HG03575 (cell line): ENCODE data around the gene PKD1.

Experiments used
- ATAC-seq: cut with Tn5 transposase; IDR thresholded peaks from one replicate; pipeline ENCODE4 v1.9.1; 2021; ENCODE audit not compliant: unreplicated experiment, insufficient number of reproducible peaks, low FRiP score; ENCODE audit errors: extremely low read depth

The PKD1 gene

GRCh38 chr16:2171601-2172178 lies 36.0 kb upstream of the PKD1 start:
- no peak for ATAC-seq

DNA sequence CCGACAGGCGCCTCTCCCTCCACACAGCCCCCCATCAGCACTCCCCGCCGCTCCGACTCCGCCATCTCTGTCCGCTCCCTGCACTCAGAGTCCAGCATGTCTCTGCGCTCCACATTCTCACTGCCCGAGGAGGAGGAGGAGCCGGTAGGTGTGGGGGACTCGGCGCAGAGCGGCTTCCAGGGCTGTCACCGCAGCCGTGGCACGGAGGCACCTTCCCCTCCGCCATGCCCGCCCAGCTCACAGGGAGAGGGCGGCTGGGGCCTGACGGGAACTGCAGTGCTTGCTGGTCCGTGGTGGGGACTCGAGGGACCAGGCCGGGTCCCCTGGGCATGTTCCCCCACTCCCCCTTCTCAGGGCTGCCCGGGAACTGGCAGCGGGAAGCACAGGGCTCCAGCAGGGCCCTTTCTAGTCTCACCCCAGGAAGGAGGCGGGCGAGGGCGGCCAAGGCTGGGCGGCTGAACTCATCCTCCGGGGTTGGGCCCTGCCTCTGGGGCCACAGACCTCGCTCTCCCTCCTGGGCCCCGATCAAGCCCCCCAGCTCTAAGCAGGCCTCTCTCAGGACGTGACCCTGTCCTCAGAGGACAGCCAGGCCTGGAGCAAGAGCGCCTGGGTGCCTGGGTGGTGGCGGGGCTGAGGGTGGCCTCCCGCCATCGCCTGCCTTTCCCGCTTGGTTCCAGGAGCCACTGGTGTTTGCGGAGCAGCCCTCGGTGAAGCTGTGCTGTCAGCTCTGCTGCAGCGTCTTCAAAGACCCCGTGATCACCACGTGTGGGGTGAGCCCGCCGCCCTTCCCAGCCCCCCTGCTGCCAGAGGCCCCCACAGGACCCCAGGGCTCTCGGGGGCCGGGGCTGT lies 35.1 kb upstream of the PKD1 start:
- ATAC-seq: no peak

- ATAC-seq: no peak
Observed at GRCh38 chr16:2170080-2170479, 34.4 kb upstream of the PKD1 start.

- ATAC-seq: no peak
Observed at GRCh38 chr16:2167068-2167638, 31.5 kb upstream of the PKD1 start.

- no peak for ATAC-seq
Observed at GRCh38 chr16:2166263-2167067, 30.8 kb upstream of the PKD1 start.

DNA sequence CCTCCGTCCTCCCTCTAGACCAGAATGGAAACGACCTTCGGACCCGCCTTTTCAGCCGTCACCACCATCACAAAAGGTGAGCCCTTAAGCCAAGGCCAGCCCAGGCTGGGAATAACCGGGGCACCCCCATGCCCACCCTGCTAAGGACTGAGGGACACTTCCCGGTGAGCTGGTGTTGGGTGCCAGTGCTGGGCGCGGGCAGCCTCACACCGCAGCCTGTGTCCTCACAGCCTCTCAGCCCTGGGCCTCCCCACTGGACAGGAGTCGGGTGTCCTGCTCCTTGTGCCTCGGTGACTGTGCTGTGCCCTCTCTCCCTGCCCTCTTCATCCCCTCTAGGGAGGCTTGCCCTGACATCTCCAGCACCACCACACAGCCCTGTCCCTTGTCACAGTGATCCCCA lies 30.2 kb upstream of the PKD1 start:
- ATAC-seq: no peak

DNA sequence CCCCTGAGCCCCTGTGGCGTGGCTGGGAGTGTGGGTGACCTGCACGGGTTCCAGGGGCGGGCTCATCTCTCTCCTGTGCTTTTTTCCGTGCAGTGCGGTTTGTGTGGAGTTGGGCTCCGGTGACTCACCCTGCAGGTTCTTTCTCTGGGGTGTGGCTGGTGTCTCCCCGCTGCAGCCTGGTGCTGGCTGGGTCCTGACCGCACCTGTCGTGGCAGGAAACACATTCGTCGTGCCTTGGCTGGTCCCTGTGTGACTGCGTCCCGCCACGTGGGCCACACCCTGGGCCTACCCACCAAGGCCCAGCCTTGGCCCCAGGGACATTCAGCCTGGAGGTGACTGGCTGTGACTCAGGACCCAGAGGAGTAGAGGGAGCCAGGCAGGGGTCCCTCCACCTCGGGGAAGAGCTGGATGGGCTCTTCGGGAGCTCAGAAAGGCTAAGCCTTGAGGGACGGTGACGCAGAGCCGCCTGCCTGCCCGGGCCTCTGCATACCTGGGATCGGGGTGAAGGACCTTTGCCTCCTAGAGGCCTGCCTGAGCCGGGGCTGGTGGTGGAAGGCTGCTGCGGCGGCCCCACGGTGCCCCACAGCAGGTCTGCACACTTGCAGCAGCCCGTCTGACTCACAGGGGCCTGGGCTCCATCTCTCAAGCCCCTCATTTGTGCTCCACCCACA lies 27.6 kb upstream of the PKD1 start:
- ATAC-seq: no peak

DNA sequence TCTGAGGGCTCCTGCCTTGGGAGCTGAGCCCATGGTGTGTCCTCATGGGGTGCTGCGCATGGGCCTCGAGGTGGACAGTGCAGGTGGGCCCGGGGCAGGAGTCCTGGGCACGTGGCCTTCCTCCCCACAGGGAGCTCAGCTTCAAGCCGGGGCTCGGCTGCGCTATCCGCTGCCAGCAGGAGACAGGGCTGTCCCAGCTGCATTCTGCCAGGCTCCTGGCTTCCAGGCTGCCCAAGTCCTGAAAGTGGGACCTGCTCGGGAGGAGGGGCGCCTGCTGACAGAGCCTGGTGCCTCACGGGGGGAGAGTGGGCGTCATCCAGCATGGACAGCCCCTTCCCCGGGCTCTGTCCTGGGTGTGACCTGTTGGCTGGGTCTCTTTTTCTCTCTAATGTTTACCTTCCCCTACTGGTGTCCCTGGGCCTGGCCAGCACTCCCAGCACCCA lies 27.0 kb upstream of the PKD1 start:
- ATAC-seq: no peak

DNA sequence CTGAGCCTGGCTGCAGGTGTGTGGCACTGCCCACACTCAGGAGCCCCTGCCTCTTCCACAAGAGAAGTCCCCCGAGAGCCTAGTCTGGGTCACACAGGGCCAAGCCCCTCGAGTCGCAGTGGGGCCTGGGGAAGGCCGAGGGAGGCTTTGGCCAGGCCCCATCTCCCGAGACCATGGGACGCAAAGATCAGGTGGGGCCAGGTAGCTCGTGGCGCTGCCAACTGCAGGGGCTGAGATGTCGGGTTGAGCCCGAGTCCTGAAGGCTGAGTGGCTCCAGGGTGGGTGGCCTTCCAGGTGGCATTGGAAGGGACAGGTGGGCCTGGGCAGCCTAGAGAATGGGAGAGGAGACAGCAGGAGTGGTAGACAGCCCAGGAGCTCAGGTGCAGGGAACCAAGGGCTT lies 26.2 kb upstream of the PKD1 start:
- no peak for ATAC-seq

GRCh38 chr16:2160915-2161551 lies 25.3 kb upstream of the PKD1 start:
- ATAC-seq: no peak

- ATAC-seq: no peak
Observed at GRCh38 chr16:2159175-2159838, 23.6 kb upstream of the PKD1 start.

- ATAC-seq: no peak
Observed at GRCh38 chr16:2158262-2158638, 22.6 kb upstream of the PKD1 start.

DNA sequence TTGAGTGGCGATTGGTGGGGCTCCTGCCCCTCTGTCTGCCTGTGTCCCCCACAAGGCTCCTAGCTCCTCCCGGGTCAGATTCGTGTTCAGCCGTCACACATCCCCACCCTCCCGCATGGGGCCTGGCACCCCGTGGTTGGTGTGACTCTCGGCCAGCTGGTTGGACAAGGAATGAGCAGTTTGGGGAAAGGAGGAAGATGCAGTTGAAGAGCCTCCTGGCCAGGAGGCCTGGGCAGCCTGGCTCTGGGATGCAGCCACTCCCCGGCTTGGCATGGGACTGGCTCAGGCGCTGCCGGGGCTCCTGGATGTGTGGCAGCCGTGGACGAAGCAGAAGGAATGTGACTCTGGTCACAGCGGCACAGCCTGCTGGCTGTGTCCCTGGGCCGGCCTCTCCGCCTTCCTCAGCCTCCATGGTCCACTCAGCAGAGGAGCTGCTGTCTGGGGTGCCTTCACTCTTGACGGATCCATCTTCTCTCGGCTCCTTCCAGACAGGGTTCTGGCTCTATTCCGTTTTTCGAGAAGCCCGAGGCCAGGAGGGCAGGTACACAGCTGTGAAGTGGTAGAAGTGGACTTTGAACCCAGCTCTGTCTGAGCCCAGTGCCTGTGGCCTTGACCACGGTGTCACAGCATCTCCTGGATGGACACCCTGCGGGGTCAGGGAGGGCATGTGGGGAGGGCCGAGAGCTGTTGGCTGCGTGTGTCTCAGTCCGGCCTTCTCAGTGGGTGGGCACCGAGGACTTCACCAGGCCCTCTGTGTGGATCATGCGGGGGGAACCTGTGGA lies 22.0 kb upstream of the PKD1 start:
- ATAC-seq: no peak

DNA sequence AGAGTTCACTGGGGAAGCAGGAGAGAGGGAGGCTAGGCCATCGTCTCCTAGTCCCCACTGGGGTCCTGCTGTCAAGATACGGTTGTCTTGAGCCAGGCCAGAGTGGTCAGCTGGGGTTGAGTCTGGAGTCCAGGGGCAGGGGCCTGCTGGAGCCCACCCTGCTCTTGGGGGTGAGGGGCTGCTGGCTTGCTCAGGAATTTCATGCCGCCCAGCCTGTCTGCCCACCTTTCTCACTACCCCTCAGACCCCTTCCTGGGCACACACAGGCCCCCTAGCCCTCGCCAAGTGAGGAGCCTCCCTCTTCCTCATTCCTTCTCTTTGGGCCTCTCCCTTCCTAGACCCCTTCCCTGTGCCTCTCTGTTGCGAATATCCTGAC lies 21.1 kb upstream of the PKD1 start:
- ATAC-seq: no peak

DNA sequence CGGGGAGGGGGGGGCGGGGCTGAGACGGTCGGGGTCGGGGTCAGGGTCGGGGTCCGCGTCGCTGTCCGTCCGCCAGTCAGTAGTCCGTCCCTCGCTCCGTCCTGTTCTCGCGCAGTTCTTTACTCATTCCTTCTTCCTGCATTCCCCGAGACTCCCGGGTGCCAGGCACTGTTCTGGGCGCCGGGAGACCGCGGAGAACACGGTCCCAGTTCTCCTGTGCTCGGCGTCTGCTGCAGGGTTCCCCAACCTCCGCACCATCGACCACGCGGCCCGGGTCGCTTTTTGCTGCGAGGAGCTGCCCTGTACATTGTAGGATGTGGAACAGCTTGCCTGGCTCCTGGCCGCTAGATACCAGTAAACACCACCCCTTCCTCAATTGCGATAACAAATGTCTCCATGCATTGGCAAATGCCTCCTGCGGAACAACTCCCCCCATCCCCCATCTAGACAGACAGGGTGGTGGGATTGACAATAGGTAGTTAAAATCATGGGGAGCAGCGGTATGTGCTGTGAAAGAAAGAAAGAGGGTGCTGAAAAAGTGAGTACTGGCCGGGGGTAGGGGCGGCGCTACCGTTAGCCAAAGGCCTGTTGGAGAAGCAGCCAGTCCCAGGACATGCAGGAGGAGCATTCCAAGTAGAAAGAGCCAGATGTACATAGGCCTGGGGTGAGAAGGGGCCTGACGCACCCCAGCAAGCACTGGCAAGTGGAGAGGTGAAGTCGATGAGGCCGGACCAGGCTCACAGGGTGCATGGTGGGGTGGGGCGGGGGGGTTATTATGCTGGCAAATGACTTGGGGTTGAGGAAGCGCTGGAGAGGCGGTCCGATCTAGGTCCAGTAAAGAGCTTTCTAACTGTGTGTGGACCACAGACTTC lies 20.5 kb upstream of the PKD1 start:
- no peak for ATAC-seq

DNA sequence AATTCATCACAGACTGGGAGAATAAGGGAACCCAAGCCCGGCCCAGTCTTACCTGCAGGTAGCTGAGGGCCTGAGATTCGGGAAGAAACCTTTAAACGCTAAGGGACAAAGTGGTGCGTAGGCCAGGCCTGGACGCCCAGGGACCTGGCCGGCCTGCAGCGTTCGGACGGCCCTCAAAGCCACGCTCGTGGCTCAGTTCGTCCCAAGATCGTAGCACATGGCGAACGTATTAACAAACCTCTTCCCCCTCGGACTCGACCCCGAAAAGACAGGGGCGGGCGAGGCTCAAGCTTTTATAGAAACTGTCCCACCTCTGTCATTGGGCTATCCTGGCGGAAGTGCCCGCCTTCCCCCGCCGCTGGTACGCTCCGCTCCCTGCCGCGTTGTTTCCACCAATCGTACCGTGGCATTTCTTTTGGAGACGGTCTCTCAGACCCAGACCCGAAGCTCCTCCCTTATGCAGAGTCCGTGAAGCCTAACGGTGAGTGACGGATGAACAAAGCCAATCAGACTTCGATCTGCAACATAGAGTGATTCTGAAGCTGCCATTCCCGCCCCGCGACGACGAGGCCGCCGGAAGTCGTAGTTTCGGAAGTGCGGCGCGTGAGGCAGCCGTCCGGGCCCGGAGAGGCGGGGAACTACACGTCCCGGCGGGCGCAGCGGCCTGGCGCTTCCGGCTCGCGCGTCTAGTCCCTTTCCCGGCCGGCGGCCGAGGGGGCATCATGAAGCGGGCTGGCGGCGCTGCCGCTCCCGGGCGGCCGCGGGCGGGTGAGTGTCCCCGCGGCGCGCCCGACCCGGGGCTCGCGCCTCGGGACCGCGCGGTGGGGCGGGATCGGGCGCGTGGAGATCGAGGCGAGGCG lies 19.6 kb upstream of the PKD1 start, which contains the start of gene TRAF7:
Gene TRAF7, plus strand, starts transcription at position 692 of the 860 bp plus-strand sequence. CDS start 8,139 bp downstream, outside the sequence.
- ATAC-seq: peak; percentile 70
